ENCODE data around the gene APEH. TPM values are rescaled to one million over a fixed set of nuclear protein-coding genes. Genes with fewer than 3 reads are reported as not detected.

APEH gene
- total RNA-seq, 4 donors from 2014 or later = 92.2 to 219 (median 185) TPM

GRCh38 chr3:49649576-49649975 is 24.6 kb upstream of the APEH start:
- WGBS, 2 donors = 100% methylated on average over 1 of the region's 1 CpG
- no peak for DNase-seq
- intact Hi-C loops (cut with DNase I) = no loop called here
- TF ChIP-seq POLR2A (IDR thresholded peaks at IDR 0.05) (no peak), CTCF (IDR thresholded peaks at IDR 0.05) (no peak)
- no peaks in the 10 kb centered on the region for H3K27me3 ChIP-seq
- no peaks in the 10 kb centered on the region for H3K9me3 ChIP-seq
- H3K36me3 ChIP-seq = no peaks in the 10 kb centered on the region
- H3K4me1 ChIP-seq = peaks cover 0 to 11% of the 10 kb centered on the region in 2 donors
- no peak overlapping the region for H3K4me3 ChIP-seq (replicated peaks in 1 of 3)
- H3K27ac ChIP-seq = no peak overlapping the region

GRCh38 chr3:49650177-49650576 is 24.0 kb upstream of the APEH start:
- Histone ChIP-seq H3K4me3 (replicated peaks in 1 of 3) (no peak overlapping the region), H3K4me1 (peaks cover 0 to 14% of the 10 kb centered on the region in 2 donors), H3K9me3 (no peaks in the 10 kb centered on the region), H3K27me3 (no peaks in the 10 kb centered on the region), H3K36me3 (no peaks in the 10 kb centered on the region), H3K27ac (no peak overlapping the region)
- intact Hi-C loops (cut with DNase I) = no loop called here
- 64 to 86% methylated on average over 1 of the region's 1 CpG for WGBS, 2 donors
- no peak for DNase-seq
- TF ChIP-seq POLR2A (IDR thresholded peaks at IDR 0.05) (no peak), CTCF (IDR thresholded peaks at IDR 0.05) (no peak)

- intact Hi-C loops (cut with DNase I) = no loop called here
- Histone ChIP-seq H3K4me1 (peaks cover 0 to 14% of the 10 kb centered on the region in 2 donors), H3K9me3 (no peaks in the 10 kb centered on the region), H3K27me3 (no peaks in the 10 kb centered on the region), H3K36me3 (no peaks in the 10 kb centered on the region), H3K4me3 (replicated peaks in 1 of 3) (no peak overlapping the region), H3K27ac (no peak overlapping the region)
- no peak for DNase-seq
- 78 to 81% methylated on average over 8 of the region's 8 CpGs for WGBS, 2 donors
- TF ChIP-seq POLR2A (IDR thresholded peaks at IDR 0.05) (no peak), CTCF (IDR thresholded peaks at IDR 0.05) (no peak)
Observed at GRCh38 chr3:49650637-49651036, 23.5 kb upstream of the APEH start.

GRCh38 chr3:49652218-49652902 is 21.8 kb upstream of the APEH start:
- Histone ChIP-seq H3K4me1 (peaks cover 0 to 14% of the 10 kb centered on the region in 2 donors), H3K9me3 (no peaks in the 10 kb centered on the region), H3K27me3 (no peaks in the 10 kb centered on the region), H3K36me3 (no peaks in the 10 kb centered on the region), H3K27ac (no peak overlapping the region), H3K4me3 (replicated peaks in 1 of 3) (no peak overlapping the region)
- no peak for TF ChIP-seq POLR2A (IDR thresholded peaks at IDR 0.05)
- 87 to 90% methylated on average over 15 to 35 of the region's 36 CpGs for WGBS, 2 donors
- no peak for DNase-seq
- intact Hi-C loops (cut with DNase I) = no loop called here

- TF ChIP-seq POLR2A (IDR thresholded peaks at IDR 0.05) = no peak
- no peak for TF ChIP-seq CTCF (IDR thresholded peaks at IDR 0.05)
- intact Hi-C loops (cut with DNase I) = no loop called here
- H3K4me1 ChIP-seq = peaks cover 0 to 9% of the 10 kb centered on the region in 2 donors
- no peak for DNase-seq
- 83% methylated on average over 9 to 17 of the region's 21 CpGs for WGBS, 2 donors
- H3K27ac ChIP-seq = no peak overlapping the region
- H3K27me3 ChIP-seq = no peaks in the 10 kb centered on the region
- no peaks in the 10 kb centered on the region for H3K36me3 ChIP-seq
- H3K9me3 ChIP-seq = no peaks in the 10 kb centered on the region
- no peak overlapping the region for H3K4me3 ChIP-seq (replicated peaks in 1 of 3)
Observed at GRCh38 chr3:49652903-49653415, 21.2 kb upstream of the APEH start.
